Measurements from ENCODE around the gene CFAP77.

Gene CFAP77

GRCh38 chr9:132547052-132547431, 137.0 kb downstream of the CFAP77 start:
- ChIA-PET CTCF (interaction anchor here (0.5 to 1.3 kb wide), 3 partner anchors 35 to 67 kb away, joined by 4 to 6 read pairs (median 5); no protein-coding TSS in a partner anchor), POLR2A (ENCODE audit: low non-redundant PET) (no interaction called here)
- no peak for DNase-seq (ENCODE audit: low spot score)
- TF ChIP-seq, protein P1, sequence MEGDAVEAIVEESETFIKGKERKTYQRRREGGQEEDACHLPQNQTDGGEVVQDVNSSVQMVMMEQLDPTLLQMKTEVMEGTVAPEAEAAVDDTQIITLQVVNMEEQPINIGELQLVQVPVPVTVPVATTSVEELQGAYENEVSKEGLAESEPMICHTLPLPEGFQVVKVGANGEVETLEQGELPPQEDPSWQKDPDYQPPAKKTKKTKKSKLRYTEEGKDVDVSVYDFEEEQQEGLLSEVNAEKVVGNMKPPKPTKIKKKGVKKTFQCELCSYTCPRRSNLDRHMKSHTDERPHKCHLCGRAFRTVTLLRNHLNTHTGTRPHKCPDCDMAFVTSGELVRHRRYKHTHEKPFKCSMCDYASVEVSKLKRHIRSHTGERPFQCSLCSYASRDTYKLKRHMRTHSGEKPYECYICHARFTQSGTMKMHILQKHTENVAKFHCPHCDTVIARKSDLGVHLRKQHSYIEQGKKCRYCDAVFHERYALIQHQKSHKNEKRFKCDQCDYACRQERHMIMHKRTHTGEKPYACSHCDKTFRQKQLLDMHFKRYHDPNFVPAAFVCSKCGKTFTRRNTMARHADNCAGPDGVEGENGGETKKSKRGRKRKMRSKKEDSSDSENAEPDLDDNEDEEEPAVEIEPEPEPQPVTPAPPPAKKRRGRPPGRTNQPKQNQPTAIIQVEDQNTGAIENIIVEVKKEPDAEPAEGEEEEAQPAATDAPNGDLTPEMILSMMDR (conservative IDR thresholded peaks at IDR 0.05; ENCODE audit: low read depth) = no peak
- no peak overlapping the region for H3K27ac ChIP-seq

- CTCF ChIA-PET = interaction anchor here (0.5 to 1.3 kb wide), 2 partner anchors 35 to 40 kb away, joined by 5 to 6 read pairs; no protein-coding TSS in a partner anchor
- H3K27ac ChIP-seq = no peak overlapping the region
- TF ChIP-seq, protein P1 (conservative IDR thresholded peaks at IDR 0.05; ENCODE audit: low read depth) = no peak
- DNase-seq (ENCODE audit: low spot score) = no peak
- POLR2A ChIA-PET (ENCODE audit: low non-redundant PET) = no interaction called here
Measured at GRCh38 chr9:132547436-132547835, 137.4 kb downstream of the CFAP77 start.

DNA sequence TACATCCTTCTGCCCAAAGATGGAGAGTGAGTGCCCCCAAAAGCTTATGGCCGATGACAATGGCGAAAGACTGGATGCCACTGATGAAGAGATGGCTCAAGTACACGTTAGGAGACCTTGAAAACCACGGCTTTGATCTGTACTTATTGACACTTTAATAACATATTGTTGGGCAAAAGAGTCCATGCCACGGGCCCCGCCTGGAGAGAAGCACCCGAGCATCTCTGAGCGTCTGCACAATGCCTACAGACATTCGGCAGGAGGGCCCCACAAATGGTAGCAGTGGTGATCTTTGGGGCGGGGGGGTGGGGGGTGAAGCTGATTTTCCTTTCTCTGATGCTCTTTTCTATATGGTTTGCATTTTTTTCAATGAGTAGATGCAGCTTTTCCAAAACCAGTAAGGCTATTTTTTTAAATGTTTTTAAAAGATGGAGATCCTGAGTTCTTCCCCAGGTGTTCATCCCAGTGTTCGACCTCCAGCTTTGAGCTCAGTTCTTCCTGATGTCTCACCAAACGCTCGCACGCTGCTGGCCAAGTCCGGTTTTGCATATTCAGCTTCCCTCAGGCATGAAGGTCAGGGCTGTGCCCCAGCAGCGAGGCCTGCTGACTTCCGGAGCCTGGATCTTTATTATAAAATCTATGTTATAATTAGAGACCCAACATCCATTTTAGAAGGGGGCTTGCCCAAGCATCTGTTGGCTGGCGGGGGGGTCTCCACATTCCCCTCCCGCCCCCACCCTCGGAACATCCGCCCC, 138.1 kb downstream of the CFAP77 start:
- DNase-seq (ENCODE audit: low spot score) = no peak
- no peak overlapping the region for H3K27ac ChIP-seq
- CTCF ChIA-PET = no interaction called here
- POLR2A ChIA-PET (ENCODE audit: low non-redundant PET) = no interaction called here
- TF ChIP-seq, protein P1 (conservative IDR thresholded peaks at IDR 0.05; ENCODE audit: low read depth) = no peak

DNA sequence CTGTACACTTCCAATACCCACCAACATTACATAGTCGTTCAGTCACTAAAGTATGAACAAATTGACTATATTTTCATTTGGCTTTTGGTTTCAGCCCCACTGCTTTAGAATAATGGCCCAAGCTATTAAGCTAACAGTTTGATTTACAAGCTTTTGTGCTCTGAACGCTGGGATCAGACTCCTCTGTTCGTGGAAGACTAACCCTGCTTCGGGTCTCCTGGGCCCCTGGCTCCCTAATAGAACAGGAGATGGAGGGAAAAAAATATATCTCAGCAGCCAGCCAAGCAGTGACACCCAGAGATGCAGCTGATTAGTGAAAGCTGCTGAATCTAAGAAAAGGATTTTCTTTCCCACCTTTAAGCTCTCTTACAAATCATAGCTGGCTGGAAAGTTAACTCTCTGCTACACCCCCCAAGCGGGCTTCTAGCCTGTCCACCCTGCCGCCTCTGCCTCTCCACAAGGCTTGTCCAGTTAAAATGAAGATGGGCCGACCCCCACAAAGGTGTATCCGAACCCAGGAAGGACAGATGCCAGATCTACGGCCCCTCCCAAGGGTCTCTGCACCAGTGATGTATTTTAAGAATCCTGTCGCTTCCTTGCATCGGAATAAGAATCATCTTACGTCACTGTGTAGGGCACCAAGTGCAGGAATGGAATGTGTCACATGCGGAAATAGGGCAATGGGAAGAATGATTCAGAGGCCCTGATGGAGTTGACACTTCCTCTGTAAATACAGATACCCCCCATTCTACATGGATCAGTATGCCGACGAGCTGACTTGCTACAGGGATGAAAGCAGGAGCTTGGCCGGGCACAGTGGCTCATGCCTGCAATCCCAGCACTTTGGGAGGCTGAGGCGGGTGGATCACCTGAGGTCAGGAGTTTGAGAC, 139.0 kb downstream of the CFAP77 start:
- no peak overlapping the region for H3K27ac ChIP-seq
- TF ChIP-seq, protein P1 (conservative IDR thresholded peaks at IDR 0.05; ENCODE audit: low read depth) = no peak
- CTCF ChIA-PET = no interaction called here
- no peak for DNase-seq (ENCODE audit: low spot score)
- POLR2A ChIA-PET (ENCODE audit: low non-redundant PET) = no interaction called here

DNA sequence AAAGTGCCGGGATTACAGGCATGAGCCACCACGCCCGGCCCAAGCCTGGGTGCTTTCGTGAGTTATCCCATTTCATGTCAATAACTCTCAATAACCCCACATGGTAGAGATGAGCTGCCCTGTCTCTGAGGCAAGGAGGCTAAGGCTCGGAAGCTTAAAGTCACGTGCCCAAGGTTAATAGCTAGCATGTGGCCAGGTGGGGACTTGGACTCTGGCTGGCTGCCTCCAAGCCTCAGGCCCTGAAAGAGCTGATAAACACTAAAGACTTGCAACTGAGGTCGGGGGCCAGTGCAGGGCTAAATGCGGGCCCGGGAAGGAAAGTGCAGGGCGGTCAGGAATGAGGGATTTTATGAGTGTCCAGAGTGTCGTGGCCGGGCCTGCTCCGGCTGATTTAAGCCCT, 141.5 kb downstream of the CFAP77 start:
- CTCF ChIA-PET = interaction anchor here (1.1 kb wide), 1 partner anchor 23 kb away, joined by 3 read pairs; no protein-coding TSS in a partner anchor
- H3K27ac ChIP-seq = no peak overlapping the region
- no peak for DNase-seq (ENCODE audit: low spot score)
- TF ChIP-seq, protein P1 (conservative IDR thresholded peaks at IDR 0.05; ENCODE audit: low read depth) = no peak
- POLR2A ChIA-PET (ENCODE audit: low non-redundant PET) = no interaction called here

DNA sequence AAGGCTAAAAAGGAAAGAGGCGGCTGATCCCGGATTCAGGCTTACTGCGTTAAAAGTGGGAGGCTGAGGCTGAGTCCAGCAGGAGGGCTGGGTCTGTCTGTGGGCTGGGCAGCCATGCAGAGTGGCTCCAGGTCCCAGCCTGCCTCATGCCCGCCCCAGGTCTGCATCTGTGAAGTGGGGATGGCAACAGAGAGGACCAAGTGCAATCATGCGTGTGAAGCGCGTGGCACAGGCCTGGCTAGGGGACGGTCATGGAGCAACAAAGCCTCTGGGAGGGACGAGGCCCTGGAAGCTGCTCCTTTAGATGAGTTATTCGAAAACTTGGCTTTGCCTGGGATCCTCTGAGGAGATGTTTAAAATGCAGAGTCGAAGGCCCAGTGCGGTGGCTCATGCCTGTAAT, 142.0 kb downstream of the CFAP77 start:
- TF ChIP-seq, protein P1 (conservative IDR thresholded peaks at IDR 0.05; ENCODE audit: low read depth) = no peak
- DNase-seq (ENCODE audit: low spot score) = no peak
- CTCF ChIA-PET = no interaction called here
- H3K27ac ChIP-seq = no peak overlapping the region
- POLR2A ChIA-PET (ENCODE audit: low non-redundant PET) = interaction anchor here (0.6 kb wide), 1 partner anchor 155 kb away, joined by 3 read pairs; no protein-coding TSS in a partner anchor

Data from RWPE1 (cell line).